GM19324 (cell line): ENCODE measurements around the gene IL1RL1.
A peak's percentile ranks its signal among the peaks of the same experiment; 100 is the strongest.

Experiments
- ATAC-seq: cut with Tn5 transposase; IDR thresholded peaks from one replicate; pipeline ENCODE4 v1.9.1; 2021; ENCODE audit warnings: mild to moderate bottlenecking, moderate library complexity; ENCODE audit not compliant: unreplicated experiment, low FRiP score

Gene IL1RL1

DNA sequence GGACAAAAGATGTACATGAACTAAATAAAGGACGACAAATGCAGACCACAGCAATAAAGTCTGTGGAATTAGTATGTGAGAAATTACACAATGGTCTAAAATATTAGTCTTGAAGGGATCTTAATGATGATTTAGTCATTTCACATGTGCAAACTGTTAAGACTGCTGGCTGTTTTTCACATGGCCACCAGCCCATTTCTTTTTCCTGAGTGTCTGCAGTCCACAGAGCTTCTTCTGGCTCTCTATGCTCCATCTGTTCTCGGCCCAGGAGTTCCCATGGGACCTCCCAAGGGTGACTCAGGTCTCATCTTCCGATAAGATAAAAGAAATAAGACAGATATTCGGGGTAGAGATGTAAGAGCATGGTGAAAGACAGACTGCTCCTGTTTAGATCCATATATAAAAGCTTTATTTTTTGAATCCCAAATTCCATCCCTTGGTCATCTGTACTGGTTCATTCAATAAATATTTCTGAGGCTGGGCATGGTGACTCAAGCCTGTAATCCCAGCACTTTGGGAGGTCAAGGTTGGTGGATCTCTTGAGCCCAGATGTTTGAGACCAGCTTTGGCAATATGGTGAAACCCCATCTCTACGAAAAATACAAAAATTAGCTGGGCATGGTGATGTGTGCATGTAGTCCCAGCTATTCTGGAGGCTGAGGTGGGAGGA lies 20.1 kb downstream of the IL1RL1 start:
- ATAC-seq: no peak

DNA sequence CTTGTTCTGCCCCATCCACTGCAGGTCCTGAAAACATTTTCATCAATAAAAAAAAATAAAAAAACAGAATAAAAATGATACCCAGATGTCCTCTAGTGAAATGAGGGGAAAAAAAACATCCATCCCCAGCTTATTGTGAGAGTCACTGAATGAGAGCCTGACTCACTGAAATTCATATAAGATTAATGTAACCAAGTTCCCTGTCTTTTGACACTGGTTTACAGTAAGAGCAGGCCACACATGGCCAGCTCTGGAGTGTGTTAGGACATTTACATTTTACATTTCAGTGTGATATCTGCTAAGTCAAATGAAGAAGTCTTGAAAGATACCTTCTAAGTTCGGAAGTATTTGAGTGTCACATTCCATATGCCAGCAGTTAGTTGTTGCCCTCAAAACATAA lies 23.1 kb downstream of the IL1RL1 start:
- no peak for ATAC-seq

DNA sequence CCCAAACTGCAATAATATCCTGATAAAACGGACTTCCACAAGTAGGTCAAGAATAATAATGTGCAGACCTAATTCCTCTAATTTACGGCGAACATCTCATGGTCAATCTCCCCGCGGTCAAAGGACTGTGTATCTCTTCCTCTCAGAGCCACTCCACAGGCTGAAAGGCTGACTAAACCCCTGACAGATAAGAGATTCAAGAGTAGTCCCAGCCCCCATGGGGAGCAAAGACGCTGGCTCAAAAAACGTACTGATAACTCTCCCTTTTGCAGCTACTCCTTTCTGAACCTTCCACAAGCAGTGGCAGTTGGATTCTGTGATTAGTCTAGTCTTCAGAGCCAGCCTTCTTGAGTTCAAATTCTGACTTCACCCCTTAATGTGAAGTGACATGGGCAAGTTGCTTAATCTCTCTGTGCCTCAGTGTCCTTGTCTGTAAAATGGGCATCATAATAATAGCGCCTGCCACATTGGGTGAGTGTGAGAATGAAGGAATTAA lies 24.6 kb downstream of the IL1RL1 start:
- no peak for ATAC-seq

DNA sequence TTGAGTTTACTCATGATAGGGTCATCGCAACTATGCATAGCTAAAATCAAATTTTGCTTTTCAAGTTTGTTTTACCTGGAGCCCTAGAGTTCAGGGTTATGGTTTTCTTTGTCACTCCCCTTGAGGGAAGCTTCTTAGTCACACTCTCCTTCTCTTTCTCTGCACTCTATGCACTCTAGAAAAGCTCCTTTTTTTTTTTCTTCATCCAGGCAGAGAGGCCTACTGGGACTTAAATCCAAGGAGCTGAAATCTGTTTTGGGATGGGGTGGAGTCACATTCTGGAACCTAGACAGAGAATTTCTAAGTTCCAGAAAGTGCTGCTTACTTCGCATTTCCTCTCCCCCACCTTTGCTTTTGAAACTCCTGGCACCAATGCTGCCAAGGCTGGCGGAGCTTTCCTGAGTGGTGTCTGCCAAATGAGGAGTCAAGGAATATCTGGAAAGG lies 25.2 kb downstream of the IL1RL1 start:
- ATAC-seq: no peak

DNA sequence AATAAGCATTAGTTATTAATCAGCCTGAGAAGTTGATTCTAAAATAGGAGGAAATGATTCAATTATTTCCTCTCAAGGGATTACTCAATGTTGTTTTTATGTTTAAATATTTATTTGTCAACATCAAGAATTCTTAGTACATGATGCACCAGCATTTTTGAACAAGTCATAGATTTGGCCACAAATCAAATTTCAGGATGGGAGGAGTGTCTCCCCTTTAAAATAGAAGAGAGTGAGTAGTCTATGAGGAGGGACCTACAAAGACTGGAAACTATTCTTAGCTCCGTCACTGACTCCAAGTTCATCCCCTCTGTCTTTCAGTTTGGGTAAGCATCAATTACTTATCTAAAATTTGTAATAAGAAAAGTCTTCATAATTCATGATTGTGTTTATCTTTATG lies 25.6 kb downstream of the IL1RL1 start:
- ATAC-seq: no peak

DNA sequence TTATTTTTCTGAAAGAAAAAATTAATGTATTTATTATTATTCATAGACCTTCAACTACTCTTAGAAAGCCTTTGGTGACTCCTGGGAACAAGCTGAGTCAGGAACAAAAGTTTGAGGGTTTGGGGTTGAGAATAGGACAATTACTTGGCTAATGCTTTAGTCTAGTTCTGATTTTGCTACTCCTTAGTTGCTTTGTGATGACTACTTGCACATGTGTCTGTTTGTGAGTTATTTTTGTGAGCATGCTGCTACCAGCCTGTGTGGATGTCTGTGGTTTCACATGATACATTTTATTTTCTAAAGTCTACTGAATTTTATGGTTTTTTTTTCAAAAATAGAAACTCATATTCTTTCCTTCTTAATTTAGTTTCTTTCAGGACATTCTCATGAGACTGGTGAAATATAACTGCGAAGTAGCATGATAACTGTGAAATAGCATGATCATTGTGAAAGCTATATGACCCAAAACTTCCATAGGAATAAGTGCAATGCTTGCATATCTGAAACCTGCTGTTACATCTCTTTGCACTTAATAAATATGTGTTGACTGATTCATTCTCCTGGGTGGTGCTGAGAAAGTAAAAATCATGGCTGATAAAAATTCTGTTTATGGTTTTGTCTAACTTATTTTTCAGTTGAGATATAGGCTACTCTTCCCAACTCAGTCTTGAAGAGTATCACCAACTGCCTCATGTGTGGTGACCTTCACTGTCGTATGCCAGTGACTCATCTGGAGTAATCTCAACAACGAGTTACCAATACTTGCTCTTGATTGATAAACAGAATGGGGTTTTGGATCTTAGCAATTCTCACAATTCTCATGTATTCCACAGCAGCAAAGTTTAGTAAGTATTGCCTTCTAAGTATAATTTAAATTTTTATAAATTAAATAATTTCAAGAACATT lies 26.4 kb downstream of the IL1RL1 start:
- ATAC-seq: no peak

DNA sequence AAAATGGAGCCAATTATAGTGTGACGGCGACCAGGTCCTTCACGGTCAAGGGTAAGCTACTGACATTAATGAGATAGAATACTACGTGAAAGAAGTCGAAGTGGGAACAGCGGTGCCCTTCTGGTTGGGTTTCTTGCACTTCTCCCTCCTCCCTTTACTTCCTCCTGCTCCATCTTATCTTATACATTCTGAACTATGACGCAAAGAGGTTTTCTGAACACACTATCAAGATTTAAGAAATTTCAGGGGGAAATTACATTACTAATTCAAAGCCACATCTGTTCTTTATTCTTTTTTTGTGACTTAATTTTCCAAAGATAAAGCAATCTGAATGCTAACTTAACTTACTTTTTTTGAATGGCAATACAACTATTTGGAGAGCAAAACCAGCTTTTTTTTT lies 29.4 kb downstream of the IL1RL1 start:
- no peak for ATAC-seq

DNA sequence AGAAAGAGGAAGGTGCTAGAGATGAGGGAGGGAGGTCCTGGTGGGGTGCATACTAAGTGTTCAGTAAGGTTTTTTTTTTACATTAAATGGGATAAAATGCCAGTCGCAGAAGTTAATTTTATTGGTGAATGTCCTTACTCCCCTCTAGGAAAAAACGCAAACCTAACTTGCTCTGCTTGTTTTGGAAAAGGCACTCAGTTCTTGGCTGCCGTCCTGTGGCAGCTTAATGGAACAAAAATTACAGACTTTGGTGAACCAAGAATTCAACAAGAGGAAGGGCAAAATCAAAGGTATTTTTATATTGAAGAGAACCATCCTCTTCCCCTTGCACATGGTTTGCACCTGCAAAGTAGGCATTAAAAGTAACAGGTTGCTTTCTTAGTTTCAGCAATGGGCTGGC lies 31.5 kb downstream of the IL1RL1 start:
- no peak for ATAC-seq

DNA sequence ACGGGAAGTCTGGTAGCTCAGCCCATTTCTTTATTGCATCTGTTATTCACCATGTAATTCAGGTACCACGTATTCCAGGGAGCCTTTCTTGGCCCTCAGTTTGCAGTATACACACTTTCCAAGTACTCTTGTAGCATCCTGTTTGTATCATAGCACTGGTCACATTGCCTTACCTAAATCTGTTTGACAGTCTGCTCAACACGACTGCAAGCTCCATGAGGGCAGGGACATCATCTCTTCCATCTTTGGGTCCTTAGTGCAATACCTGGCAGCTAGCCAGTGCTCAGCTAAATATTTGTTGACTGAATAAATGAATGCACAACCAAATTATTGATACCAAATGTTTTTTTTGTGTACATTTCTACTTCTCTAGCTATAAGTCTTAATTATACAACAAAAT lies 33.0 kb downstream of the IL1RL1 start:
- ATAC-seq: no peak

DNA sequence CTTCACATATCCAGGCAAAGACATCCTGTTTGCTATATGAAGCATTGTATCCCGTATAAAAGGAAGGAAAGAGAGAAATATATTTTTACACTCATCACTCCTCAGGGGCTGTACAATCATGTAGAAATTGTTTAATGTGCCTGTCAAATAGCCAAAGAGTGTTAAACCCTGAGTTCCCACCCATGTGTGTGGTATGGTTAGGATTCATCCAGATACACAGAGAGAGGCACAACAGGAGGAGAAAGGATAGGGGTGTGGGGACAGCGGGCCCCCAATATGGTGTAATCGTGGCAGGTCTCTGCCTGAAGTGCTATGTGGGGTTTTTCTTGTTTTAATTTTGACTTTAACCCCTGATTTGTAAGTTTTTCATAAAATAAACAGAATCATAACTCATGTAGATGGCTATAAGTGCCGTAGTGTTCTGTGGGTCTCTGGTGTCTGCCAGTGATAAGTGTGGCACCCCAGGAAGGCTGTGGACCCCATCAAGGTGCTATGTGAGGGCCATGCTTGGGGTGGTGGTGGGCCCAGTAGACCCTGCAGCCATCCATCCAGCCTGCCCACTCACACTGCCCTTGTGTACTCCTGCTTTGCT lies 34.1 kb downstream of the IL1RL1 start:
- ATAC-seq: no peak

DNA sequence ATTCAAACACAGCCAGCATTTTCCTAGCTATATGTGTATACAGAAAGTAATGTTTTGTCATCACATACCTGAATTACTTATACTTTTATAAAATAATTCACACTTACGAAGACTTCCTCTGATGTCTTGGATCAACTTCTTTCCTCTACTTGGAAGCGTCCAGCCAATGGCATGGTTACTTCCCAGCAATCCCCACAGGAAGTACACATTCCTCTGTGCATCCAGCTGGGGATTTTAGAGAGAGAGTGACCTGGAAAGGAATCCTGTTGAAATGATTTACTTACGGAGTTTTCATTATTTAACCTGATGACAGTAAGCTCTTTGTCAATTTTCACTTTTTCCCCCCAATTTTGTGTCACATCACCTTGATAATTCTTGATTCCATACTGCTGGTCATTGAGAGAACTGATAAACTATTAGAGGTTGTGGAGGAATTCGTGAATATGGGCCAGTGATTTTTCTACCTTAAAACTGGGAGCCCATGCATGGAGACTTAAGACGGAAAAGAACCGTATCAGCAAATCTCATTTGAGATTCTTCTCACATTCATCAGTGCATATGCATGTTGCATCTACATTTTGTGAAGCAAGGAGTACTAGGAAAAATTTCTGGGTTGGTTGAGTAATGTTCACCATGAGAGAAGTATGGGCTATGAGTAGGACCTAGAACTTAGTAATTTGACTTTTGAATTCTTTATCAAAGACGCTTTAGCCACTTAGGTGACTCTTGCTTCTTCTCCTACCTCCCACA lies 35.2 kb downstream of the IL1RL1 start:
- ATAC-seq: no peak

DNA sequence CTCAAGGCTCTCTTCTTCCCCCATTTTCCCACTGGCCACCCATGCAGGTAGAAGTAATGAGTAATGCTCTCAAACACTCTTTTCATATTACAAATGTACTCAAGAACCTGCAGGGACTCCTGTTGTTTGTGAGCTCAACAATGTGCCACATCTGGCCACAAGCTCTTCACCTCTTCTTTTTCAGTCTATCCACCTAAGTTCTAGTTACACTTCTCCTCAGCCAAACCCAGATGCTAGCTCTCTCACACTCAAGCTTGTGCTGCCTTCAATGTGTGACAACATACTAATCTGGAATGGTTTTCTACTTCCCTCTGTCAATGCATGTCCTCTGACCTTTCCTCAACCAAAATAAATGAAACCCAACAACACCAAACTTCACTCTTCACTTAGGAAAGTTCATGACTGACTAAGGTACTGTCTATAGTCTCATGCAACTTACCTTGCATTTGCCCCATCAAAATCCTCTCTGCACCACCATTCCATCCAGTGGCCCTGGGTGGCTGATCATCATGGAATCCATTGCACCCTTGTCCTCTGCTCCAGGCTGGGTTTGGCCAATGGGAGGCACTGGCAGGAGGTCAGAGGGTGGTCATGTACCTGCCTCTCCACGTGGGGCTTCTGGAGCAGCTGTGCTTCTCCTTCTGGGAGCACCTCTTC lies 38.9 kb downstream of the IL1RL1 start:
- ATAC-seq: no peak

DNA sequence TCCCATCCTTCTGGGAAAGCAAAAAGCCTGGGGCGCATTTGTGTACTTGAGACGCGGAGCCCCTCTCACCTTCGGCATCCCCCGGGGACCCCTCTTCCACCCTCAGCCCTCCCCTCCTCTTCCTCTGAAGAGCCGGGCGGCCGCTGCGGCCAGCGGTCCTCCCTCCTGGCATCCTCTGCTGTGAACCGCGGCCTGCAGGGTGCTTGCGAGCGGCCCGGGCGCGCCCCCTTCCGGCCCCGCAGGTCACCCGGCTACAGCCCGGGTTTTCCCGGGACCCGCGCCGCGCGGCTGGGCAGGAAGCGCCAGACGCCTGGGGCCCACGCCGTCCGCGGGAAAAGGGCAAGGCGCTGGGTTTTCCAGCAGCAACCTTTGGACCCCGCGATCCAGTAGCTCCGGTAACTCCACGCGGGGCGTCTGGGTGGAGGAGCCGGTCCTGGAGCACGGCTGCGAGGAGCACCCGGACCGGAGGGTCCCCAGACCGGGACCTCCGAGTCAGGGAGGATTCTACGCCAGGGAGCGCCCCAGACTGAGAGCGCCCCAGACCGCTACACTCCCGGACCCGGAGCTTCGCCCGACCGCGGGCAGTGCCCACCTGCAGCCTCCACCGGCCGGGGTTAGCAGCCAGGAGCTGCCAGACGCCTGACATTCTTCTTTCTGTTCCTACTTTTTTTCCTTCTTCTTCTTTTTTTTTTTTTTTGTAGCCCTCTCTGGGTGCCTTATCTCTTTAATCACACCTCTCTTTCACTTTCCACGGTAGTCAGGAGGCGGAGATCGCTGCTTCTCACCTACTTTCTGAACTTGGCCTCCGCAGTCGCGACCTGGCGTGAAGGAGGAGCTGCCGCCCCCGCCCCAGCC lies 44.4 kb downstream of the IL1RL1 start, which contains the start of gene IL18R1:
Gene IL18R1 (plus strand): TSS at position 271 of the 855 bp plus-strand sequence. CDS start 6,865 bp downstream, outside the sequence.
- peak; percentile 93 for ATAC-seq

DNA sequence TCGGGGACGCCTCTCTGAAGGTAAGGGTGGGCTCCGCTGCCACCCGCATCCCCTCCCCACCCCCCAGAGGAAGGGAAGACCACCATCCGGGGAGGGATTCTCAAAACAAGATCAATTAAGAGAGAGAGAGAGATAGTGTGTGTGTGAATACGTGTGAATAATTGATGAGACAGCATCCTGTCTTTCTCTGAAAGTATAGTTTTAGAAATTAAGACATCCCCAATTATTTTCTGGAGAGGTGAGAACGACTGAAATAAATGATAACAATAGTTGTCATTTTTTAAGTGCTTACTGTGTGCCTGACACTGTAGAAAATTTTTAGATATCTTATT lies 45.0 kb downstream of the IL1RL1 start:
- no peak for ATAC-seq

DNA sequence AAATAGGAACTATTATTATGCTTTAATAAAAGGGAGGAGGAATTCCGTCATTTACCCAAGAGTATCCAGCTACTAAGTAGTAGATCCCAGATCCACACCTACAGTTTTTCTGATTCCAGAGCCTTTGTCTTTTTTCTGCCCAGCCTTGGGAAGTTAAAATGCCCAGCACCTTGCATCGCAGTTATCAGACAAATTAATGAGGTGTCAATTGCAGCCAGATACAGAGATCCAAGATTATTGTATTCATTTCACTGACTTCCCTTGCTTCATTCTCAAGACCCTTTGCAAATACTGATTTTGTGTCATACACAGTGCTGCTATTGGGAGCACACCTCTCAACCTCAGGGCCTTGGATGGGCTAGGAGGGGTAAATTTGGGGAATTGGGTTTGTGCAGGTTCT lies 45.4 kb downstream of the IL1RL1 start:
- no peak for ATAC-seq

DNA sequence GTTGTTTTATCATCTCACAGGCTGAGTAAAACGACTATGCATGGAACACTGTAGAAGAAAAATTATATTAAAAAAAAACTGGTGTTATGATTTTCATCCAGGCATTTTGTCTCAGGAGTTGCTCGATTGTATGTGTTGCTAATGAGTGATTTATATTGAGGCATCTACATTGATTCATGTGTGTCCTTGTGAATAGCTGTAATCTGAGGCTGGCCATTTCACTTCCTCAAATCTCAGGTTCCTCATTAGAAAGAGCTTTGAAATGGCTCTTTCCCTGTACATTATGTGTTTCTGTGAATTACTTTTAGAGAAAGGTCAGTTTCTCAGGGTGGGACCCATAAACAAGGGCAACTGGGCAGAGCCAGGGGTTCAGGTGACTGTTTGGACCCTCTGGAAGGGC lies 46.6 kb downstream of the IL1RL1 start:
- no peak for ATAC-seq

DNA sequence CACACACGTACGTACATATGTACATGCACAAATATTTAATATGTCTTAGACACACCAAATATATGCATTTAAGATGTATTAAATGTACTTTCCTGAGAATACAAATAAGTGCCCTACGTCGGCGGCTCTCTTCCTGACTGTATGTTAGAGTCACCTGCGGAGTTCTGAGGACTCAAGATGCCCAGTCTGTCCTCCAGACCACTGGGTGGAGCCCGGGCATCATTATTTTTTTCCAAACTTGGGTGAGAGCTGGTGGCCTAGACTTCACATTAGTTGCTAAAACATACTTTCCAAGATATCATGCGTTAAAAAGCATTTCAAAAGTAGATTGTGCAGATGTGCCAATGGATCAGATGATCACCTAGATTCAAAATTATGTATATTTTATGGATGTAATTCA lies 47.1 kb downstream of the IL1RL1 start:
- no peak for ATAC-seq

DNA sequence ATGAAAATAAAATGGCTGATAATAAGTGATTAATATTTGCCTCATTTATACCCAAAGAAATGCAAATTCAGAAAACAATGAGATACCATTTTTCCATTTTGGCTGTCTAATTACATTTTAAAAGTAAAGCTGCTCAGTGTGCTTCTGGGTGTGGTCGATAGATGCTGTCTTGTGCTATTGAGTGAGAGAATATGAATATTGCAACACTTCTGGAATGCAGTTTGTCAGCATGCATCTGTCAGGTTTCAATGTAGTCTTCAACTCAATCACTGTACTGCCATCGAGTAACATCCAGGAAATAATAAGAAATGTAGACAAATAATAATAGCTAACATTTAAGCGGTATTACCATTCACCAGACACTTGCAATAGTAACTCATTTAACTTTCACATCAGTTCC lies 48.2 kb downstream of the IL1RL1 start:
- no peak for ATAC-seq

DNA sequence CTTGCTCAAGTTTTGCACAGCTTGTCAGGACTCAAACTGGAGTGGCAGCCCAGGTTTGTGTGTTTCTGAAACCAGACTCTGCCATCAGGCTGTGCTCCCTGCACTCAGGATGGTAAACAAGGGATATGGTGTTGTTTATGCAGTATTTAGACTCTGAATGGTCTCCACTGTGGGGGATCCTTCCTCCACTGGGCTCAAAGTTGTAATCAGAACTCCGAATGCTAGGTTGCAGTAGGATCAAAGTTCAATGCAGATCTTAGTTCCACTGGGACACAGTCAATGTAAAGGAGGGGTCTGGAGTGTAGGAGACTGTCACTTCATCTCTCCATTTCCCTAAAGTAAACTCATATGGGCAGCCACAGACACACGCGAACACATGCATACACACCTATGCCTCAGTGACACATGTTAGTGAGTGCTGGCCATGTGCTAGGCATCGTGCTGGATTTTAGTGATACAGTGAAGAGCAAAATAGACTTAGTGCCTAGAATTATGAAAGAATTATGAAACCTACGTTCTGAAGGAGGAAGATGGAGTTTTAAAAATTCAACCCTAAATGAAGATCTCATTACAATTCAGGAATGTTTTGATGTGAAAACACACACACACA lies 50.4 kb downstream of the IL1RL1 start:
- ATAC-seq: no peak
